SK-N-SH treated with all-trans-retinoic acid at 6 μM for 48 hours (cell line): ENCODE results near the gene ARFGAP3.

ENCODE experiments used
- ARNTL ChIP-seq: fragments of 450-650 bp; formaldehyde crosslinking; IDR thresholded peaks from 2 replicates; pipeline ENCODE4 v1.5.0; 2020; ENCODE audit warnings: low read depth, mild to moderate bottlenecking, moderate library complexity, borderline replicate concordance
- PPARA ChIP-seq: fragments of 250-450 bp; sonication (Bioruptor Pico); IDR thresholded peaks from 2 replicates; pipeline ENCODE4 v1.5.0; 2020; ENCODE audit warnings: mild to moderate bottlenecking, borderline replicate concordance
- RARB ChIP-seq: fragments of 250-450 bp; sonication (Bioruptor Pico); IDR thresholded peaks from 2 replicates; pipeline ENCODE4 v1.8.0; 2021; ENCODE audit warnings: mild to moderate bottlenecking, moderate library complexity
- ZC3H10 ChIP-seq: fragments of 250-450 bp; sonication (Bioruptor Pico); IDR thresholded peaks from 2 replicates; pipeline ENCODE4 v1.5.1; 2021; ENCODE audit warnings: mild to moderate bottlenecking, moderate library complexity
- ZFP30 ChIP-seq: fragments of 450-650 bp; formaldehyde crosslinking; IDR thresholded peaks from 2 replicates; pipeline ENCODE4 v1.5.0; 2022; ENCODE audit warnings: mild to moderate bottlenecking, moderate library complexity
- ZNF70 ChIP-seq: fragments of 450-650 bp; formaldehyde crosslinking; IDR thresholded peaks from 2 replicates; pipeline ENCODE4 v1.5.0; 2020; ENCODE audit warnings: mild to moderate bottlenecking, moderate library complexity
- TF ChIP-seq, protein P1 (sequence below): fragments of 250-450 bp; sonication (Bioruptor Pico); IDR thresholded peaks from 2 replicates; pipeline ENCODE4 v1.8.0; 2020; ENCODE audit warnings: mild to moderate bottlenecking, moderate library complexity, borderline replicate concordance

DNA sequence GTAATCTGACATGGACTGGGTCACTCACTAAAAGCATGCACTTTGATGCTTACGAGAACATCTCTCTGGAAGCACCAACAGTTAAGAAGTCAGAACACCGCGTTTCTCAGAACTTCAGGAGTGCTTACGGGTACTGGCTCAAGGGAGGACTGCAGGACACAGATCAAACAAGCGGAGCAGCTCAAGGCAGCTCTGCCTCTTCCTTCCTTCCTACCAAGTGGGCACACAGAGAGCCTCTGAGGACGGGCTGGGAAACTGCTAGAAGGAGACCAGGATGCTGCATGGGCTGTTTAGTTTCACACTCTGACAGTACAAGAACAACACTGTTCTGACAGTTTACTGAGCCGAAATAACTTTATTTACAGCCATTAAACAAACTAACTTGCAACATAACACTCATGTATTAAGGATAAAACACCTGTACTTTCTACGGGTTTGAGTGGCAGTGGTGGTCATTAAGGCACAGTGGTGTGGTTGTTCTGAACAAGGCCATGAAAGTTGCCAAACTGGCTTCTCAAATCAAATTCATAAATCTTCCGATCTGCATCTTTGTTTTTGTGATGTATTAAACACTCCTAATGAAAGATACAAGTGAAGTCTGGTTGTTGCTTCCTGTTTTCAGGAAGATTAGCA, 37.5 kb downstream of the ARFGAP3 start:
- TF ChIP-seq ARNTL (CRISPR knock-in tag) = no peak
- no peak for TF ChIP-seq RARB (CRISPR knock-in tag)
- TF ChIP-seq, protein P1, sequence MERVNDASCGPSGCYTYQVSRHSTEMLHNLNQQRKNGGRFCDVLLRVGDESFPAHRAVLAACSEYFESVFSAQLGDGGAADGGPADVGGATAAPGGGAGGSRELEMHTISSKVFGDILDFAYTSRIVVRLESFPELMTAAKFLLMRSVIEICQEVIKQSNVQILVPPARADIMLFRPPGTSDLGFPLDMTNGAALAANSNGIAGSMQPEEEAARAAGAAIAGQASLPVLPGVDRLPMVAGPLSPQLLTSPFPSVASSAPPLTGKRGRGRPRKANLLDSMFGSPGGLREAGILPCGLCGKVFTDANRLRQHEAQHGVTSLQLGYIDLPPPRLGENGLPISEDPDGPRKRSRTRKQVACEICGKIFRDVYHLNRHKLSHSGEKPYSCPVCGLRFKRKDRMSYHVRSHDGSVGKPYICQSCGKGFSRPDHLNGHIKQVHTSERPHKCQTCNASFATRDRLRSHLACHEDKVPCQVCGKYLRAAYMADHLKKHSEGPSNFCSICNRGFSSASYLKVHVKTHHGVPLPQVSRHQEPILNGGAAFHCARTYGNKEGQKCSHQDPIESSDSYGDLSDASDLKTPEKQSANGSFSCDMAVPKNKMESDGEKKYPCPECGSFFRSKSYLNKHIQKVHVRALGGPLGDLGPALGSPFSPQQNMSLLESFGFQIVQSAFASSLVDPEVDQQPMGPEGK (CRISPR knock-in tag) = no peak
- no peak for TF ChIP-seq PPARA (CRISPR knock-in tag)
- no peak for TF ChIP-seq ZFP30 (CRISPR knock-in tag)
- no peak for TF ChIP-seq ZC3H10 (CRISPR knock-in tag)
- TF ChIP-seq ZNF70 (CRISPR knock-in tag) = no peak
